Ishikawa (cell line): ENCODE results near the gene CDC20B.

Experiments used
- CEBPB ChIP-seq: IDR thresholded peaks from 2 replicates; pipeline ENCODE4 v1.6.1; 2012
- CREB1 ChIP-seq: IDR thresholded peaks from 2 replicates; pipeline ENCODE4 v1.6.1; 2012; ENCODE audit warnings: low read depth
- EGR1 ChIP-seq: IDR thresholded peaks from 2 replicates; pipeline ENCODE4 v1.6.1; 2012
- EP300 ChIP-seq: IDR thresholded peaks from 2 replicates; pipeline ENCODE4 v1.6.1; 2012; ENCODE audit warnings: borderline replicate concordance
- FOXM1 ChIP-seq: IDR thresholded peaks from 2 replicates; pipeline ENCODE4 v1.6.1; 2012; ENCODE audit warnings: low read depth, borderline replicate concordance
- NFIC ChIP-seq: IDR thresholded peaks from 2 replicates; pipeline ENCODE4 v1.6.1; 2012
- RAD21 ChIP-seq: IDR thresholded peaks from 2 replicates; pipeline ENCODE4 v1.6.1; 2012; ENCODE audit warnings: low read depth
- REST ChIP-seq: IDR thresholded peaks from 2 replicates; pipeline ENCODE4 v1.6.1; 2012; ENCODE audit warnings: low read depth, mild to moderate bottlenecking
- TAF1 ChIP-seq: IDR thresholded peaks from 2 replicates; pipeline ENCODE4 v1.6.1; 2012; ENCODE audit warnings: low read depth, mild to moderate bottlenecking
- TCF12 ChIP-seq: IDR thresholded peaks from 2 replicates; pipeline ENCODE4 v1.6.1; 2012; ENCODE audit warnings: low read depth
- TEAD4 ChIP-seq: IDR thresholded peaks from 2 replicates; pipeline ENCODE4 v1.6.1; 2012
- YY1 ChIP-seq: IDR thresholded peaks from 2 replicates; pipeline ENCODE4 v1.6.1; 2012; ENCODE audit warnings: low read depth
- ZBTB7A ChIP-seq: IDR thresholded peaks from 2 replicates; pipeline ENCODE4 v1.6.1; 2012; ENCODE audit warnings: low read depth
- TF ChIP-seq, protein P1 (sequence below): IDR thresholded peaks from 2 replicates; pipeline ENCODE4 v1.6.1; 2012
- TF ChIP-seq, protein P2 (sequence below): IDR thresholded peaks from 2 replicates; pipeline ENCODE4 v1.6.1; 2012

CDC20B gene

GRCh38 chr5:55113327-55113726 is 59.6 kb downstream of the CDC20B start:
- TF ChIP-seq, protein P1, sequence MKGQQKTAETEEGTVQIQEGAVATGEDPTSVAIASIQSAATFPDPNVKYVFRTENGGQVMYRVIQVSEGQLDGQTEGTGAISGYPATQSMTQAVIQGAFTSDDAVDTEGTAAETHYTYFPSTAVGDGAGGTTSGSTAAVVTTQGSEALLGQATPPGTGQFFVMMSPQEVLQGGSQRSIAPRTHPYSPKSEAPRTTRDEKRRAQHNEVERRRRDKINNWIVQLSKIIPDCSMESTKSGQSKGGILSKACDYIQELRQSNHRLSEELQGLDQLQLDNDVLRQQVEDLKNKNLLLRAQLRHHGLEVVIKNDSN = no peak
- TF ChIP-seq TAF1 (no peak), ZBTB7A (no peak), YY1 (no peak), REST (no peak), TEAD4 (no peak), CREB1 (no peak), CEBPB (no peak), TCF12 (no peak), FOXM1 (no peak), NFIC (no peak)
- TF ChIP-seq, protein P2, sequence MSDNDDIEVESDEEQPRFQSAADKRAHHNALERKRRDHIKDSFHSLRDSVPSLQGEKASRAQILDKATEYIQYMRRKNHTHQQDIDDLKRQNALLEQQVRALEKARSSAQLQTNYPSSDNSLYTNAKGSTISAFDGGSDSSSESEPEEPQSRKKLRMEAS = no peak

DNA sequence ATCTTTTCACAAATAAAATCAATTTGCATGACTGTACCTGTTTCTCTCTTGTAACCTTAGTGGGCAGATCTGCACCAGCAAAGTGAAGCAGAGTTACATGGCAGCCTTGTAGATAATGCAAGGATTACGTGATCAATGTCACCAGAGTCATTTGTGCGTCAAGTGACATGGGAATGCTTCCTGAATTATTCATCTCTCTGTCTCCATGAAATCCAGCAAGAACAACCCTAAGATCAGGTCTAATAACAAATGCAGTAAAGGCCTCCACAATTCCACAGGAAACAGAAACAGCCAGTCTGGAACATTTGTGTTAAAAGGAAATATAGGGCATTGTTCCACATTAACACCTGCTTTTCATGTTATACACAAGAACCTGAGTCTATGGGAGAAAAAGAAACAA is 62.8 kb downstream of the CDC20B start:
- no peak for TF ChIP-seq TEAD4

GRCh38 chr5:55108661-55109060 is 64.3 kb downstream of the CDC20B start:
- TF ChIP-seq CEBPB (no peak), YY1 (no peak), FOXM1 (no peak), ZBTB7A (no peak), TAF1 (no peak), RAD21 (no peak), EP300 (no peak), EGR1 (no peak), CREB1 (no peak), TCF12 (no peak), REST (no peak), TEAD4 (no peak)
- TF ChIP-seq, protein P2 = no peak
- TF ChIP-seq, protein P1 = no peak

DNA sequence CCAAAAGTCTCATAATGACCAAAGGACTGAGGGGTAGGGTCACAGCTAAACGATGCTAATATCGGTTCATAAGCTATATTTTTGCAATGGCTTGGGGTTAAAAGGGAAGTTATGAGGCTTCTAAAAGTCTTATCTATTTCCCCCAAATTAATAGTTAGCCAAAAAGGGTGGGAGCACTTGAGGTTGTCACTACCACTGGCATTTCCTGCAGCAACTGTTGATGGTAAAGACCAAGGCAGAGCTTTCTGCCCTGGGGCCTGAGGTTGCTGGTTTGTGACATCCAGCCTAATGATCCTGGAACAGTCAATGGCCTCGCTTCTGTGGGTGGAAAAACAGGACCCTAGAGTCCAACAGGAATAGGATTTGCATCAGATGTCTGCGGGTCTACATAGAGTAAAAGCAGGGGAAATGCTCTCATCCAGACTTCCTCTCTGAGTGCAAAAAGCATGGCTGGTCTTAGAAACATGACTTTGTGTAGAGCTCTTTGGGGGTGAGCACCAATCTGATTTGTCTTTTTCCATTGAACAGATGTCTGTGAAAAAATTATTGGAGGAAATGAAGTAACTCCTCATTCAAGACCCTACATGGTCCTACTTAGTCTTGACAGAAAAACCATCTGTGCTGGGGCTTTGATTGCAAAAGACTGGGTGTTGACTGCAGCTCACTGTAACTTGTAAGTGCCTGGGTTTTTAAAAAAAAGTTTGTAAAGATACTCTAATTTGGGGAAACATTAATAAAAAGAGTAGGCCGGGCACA is 67.9 kb downstream of the CDC20B start:
- TF ChIP-seq NFIC (no peak), EP300 (no peak), CEBPB (no peak), FOXM1 (no peak), TCF12 (no peak), ZBTB7A (no peak), REST (no peak), YY1 (no peak), RAD21 (no peak), EGR1 (no peak), TAF1 (no peak), CREB1 (no peak), TEAD4 (no peak)
- TF ChIP-seq, protein P2 = no peak
- TF ChIP-seq, protein P1 = no peak
